ENCODE data around the gene PLCXD3. TPM values are rescaled to one million over a fixed set of nuclear protein-coding genes. Genes with fewer than 3 reads are reported as not detected.

Gene PLCXD3
- total RNA-seq, 6 donors from 2014 or later: 1.0 to 2.9 (median 2.2) TPM

GRCh38 chr5:41356786-41357185 is 153.6 kb downstream of the PLCXD3 start:
- Histone ChIP-seq H3K36me3 (no peaks in the 10 kb centered on the region), H3K27me3 (no peaks in the 10 kb centered on the region), H3K4me1 (no peaks in the 10 kb centered on the region), H3K4me3 (no peak overlapping the region), H3K27ac (no peak overlapping the region), H3K9me3 (no peaks in the 10 kb centered on the region)
- TF ChIP-seq CTCF (IDR thresholded peaks at IDR 0.05) (no peak), POLR2AphosphoS5 (IDR thresholded peaks at IDR 0.05) (no peak), POLR2A (IDR thresholded peaks at IDR 0.05) (no peak), EP300 (IDR thresholded peaks at IDR 0.05) (no peak)
- ATAC-seq (ENCODE audit: low FRiP score in 2 of 2) (no peak), DNase-seq (no peak)
- WGBS, 2 donors: 44 to 53% methylated on average over 2 of the region's 2 CpGs

GRCh38 chr5:41349846-41350245 is 160.6 kb downstream of the PLCXD3 start:
- WGBS, 2 donors: 68 to 71% methylated on average over 4 of the region's 4 CpGs
- no peak overlapping the region for H3K27ac ChIP-seq
- DNase-seq (no peak), ATAC-seq (ENCODE audit: low FRiP score in 2 of 2) (no peak)
- H3K4me3 ChIP-seq: no peak overlapping the region
- no peaks in the 10 kb centered on the region for H3K4me1 ChIP-seq
- TF ChIP-seq POLR2A (IDR thresholded peaks at IDR 0.05) (no peak), POLR2AphosphoS5 (IDR thresholded peaks at IDR 0.05) (no peak), EP300 (IDR thresholded peaks at IDR 0.05) (no peak), CTCF (IDR thresholded peaks at IDR 0.05) (no peak)
- no peaks in the 10 kb centered on the region for H3K27me3 ChIP-seq
- H3K9me3 ChIP-seq: no peaks in the 10 kb centered on the region
- no peaks in the 10 kb centered on the region for H3K36me3 ChIP-seq

GRCh38 chr5:41347569-41347968 is 162.8 kb downstream of the PLCXD3 start:
- DNase-seq: no peak
- H3K4me3 ChIP-seq: no peak overlapping the region
- no peaks in the 10 kb centered on the region for H3K9me3 ChIP-seq
- H3K4me1 ChIP-seq: no peaks in the 10 kb centered on the region
- H3K27me3 ChIP-seq: no peaks in the 10 kb centered on the region
- no peak for ATAC-seq (ENCODE audit: low FRiP score in 2 of 2)
- TF ChIP-seq CTCF (IDR thresholded peaks at IDR 0.05) (no peak), EP300 (IDR thresholded peaks at IDR 0.05) (no peak), POLR2AphosphoS5 (IDR thresholded peaks at IDR 0.05) (no peak)
- 88 to 94% methylated on average over 1 of the region's 1 CpG for WGBS, 2 donors
- no peak overlapping the region for H3K27ac ChIP-seq
- H3K36me3 ChIP-seq: no peaks in the 10 kb centered on the region

GRCh38 chr5:41346609-41347008 is 163.8 kb downstream of the PLCXD3 start:
- Histone ChIP-seq H3K4me3 (no peak overlapping the region), H3K4me1 (no peaks in the 10 kb centered on the region), H3K36me3 (no peaks in the 10 kb centered on the region), H3K9me3 (no peaks in the 10 kb centered on the region), H3K27ac (no peak overlapping the region), H3K27me3 (no peaks in the 10 kb centered on the region)
- TF ChIP-seq EP300 (IDR thresholded peaks at IDR 0.05): no peak
- TF ChIP-seq CTCF (IDR thresholded peaks at IDR 0.05): no peak
- TF ChIP-seq POLR2AphosphoS5 (IDR thresholded peaks at IDR 0.05): no peak
- no peak for TF ChIP-seq POLR2A (IDR thresholded peaks at IDR 0.05)
- ATAC-seq (ENCODE audit: low FRiP score in 2 of 2) (no peak), DNase-seq (no peak)
- WGBS, 2 donors: 31 to 39% methylated on average over 5 of the region's 5 CpGs

GRCh38 chr5:41345295-41345694 is 165.1 kb downstream of the PLCXD3 start:
- ATAC-seq (ENCODE audit: low FRiP score in 2 of 2): no peak
- TF ChIP-seq POLR2AphosphoS5 (IDR thresholded peaks at IDR 0.05): no peak
- H3K4me1 ChIP-seq: no peaks in the 10 kb centered on the region
- H3K36me3 ChIP-seq: no peaks in the 10 kb centered on the region
- no peaks in the 10 kb centered on the region for H3K27me3 ChIP-seq
- no peak overlapping the region for H3K4me3 ChIP-seq
- H3K27ac ChIP-seq: no peak overlapping the region
- no peak for DNase-seq
- H3K9me3 ChIP-seq: no peaks in the 10 kb centered on the region
- WGBS, 2 donors: 37 to 39% methylated on average over 1 of the region's 1 CpG

Data from upper lobe of left lung (tissue), 6 donors.